Panc1 (cell line): ENCODE measurements around the gene SIN3B.

Experiments used
- POLR2AphosphoS5 ChIP-seq: IDR thresholded peaks from 2 replicates; pipeline ENCODE4 v1.6.1; 2012; ENCODE audit warnings: mild to moderate bottlenecking, low read depth, low read length, moderate library complexity
- SIN3A ChIP-seq: IDR thresholded peaks from 2 replicates; pipeline ENCODE4 v1.6.1; 2012; ENCODE audit warnings: low read depth, mild to moderate bottlenecking, low read length, moderate library complexity, borderline replicate concordance; ENCODE audit not compliant: insufficient read depth
- TCF7L2 ChIP-seq: IDR thresholded peaks from 2 replicates; pipeline ENCODE4 v1.6.1; 2011; ENCODE audit warnings: mild to moderate bottlenecking, low read depth, low read length, inconsistent platforms
- TF ChIP-seq, protein P1 (sequence below): fragments of 450-650 bp; IDR thresholded peaks from 2 replicates; pipeline ENCODE4 v1.5.1; 2017; ENCODE audit warnings: mild to moderate bottlenecking
- TF ChIP-seq, protein P2 (sequence below), 2 experiments: IDR thresholded peaks; 2 replicates each; pipeline ENCODE4 v1.6.1; 2011 to 2012; ENCODE audit warnings: low read depth in 2 of 2, control low read depth in 1 of 2, low read length in 1 of 2, mild to moderate bottlenecking in 1 of 2, moderate library complexity in 1 of 2; ENCODE audit not compliant: insufficient read depth in 1 of 2

DNA sequence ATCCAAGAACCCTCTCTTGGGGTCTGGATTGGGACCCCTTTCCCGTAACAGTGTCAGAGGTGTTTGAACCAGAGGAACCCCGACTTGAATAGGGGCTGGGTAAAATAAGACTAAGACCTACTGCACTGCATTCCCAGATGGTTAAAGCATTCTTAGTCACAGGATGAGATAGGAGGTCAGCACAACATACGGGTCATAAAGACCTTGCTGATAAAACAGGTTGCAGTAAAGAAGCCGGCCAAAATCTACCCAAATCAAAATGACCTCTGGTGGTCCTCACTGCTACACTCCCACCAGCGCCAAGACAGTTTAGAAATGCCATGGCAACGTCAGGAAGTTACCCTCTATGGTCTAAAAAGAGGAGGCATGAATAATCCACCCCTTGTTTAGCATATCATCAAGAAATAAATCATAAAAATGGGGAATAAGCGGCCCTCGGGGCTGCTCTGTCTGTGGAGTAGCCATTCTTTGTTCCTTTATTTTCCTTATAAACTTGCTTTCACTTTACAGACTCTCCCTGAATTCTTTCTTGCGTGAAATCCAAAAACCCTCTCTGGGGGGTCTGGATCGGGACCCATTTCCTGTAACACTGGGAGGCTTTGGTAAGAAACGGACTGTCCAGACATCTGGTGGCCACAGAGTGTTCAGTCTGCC, 4.4 kb upstream of the SIN3B start:
- no peak for TF ChIP-seq POLR2AphosphoS5
- TF ChIP-seq, protein P1, sequence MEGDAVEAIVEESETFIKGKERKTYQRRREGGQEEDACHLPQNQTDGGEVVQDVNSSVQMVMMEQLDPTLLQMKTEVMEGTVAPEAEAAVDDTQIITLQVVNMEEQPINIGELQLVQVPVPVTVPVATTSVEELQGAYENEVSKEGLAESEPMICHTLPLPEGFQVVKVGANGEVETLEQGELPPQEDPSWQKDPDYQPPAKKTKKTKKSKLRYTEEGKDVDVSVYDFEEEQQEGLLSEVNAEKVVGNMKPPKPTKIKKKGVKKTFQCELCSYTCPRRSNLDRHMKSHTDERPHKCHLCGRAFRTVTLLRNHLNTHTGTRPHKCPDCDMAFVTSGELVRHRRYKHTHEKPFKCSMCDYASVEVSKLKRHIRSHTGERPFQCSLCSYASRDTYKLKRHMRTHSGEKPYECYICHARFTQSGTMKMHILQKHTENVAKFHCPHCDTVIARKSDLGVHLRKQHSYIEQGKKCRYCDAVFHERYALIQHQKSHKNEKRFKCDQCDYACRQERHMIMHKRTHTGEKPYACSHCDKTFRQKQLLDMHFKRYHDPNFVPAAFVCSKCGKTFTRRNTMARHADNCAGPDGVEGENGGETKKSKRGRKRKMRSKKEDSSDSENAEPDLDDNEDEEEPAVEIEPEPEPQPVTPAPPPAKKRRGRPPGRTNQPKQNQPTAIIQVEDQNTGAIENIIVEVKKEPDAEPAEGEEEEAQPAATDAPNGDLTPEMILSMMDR, result no peak
- TF ChIP-seq TCF7L2, result no peak
- TF ChIP-seq, protein P2, sequence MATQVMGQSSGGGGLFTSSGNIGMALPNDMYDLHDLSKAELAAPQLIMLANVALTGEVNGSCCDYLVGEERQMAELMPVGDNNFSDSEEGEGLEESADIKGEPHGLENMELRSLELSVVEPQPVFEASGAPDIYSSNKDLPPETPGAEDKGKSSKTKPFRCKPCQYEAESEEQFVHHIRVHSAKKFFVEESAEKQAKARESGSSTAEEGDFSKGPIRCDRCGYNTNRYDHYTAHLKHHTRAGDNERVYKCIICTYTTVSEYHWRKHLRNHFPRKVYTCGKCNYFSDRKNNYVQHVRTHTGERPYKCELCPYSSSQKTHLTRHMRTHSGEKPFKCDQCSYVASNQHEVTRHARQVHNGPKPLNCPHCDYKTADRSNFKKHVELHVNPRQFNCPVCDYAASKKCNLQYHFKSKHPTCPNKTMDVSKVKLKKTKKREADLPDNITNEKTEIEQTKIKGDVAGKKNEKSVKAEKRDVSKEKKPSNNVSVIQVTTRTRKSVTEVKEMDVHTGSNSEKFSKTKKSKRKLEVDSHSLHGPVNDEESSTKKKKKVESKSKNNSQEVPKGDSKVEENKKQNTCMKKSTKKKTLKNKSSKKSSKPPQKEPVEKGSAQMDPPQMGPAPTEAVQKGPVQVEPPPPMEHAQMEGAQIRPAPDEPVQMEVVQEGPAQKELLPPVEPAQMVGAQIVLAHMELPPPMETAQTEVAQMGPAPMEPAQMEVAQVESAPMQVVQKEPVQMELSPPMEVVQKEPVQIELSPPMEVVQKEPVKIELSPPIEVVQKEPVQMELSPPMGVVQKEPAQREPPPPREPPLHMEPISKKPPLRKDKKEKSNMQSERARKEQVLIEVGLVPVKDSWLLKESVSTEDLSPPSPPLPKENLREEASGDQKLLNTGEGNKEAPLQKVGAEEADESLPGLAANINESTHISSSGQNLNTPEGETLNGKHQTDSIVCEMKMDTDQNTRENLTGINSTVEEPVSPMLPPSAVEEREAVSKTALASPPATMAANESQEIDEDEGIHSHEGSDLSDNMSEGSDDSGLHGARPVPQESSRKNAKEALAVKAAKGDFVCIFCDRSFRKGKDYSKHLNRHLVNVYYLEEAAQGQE (IDR thresholded peaks at IDR 0.05; ENCODE audit: insufficient read depth in 1 of 2, low read depth in 2 of 2, low read length in 1 of 2), result no peak
- no peak for TF ChIP-seq SIN3A
